Measurements from ENCODE around the gene NTHL1. TPM values are rescaled to one million over a fixed set of nuclear protein-coding genes. Genes with fewer than 3 reads are reported as not detected.

The NTHL1 gene
- total and polyA plus RNA-seq, 3 experiments from 2014 or later: 16.3 to 29.5 (median 28.7) TPM

DNA sequence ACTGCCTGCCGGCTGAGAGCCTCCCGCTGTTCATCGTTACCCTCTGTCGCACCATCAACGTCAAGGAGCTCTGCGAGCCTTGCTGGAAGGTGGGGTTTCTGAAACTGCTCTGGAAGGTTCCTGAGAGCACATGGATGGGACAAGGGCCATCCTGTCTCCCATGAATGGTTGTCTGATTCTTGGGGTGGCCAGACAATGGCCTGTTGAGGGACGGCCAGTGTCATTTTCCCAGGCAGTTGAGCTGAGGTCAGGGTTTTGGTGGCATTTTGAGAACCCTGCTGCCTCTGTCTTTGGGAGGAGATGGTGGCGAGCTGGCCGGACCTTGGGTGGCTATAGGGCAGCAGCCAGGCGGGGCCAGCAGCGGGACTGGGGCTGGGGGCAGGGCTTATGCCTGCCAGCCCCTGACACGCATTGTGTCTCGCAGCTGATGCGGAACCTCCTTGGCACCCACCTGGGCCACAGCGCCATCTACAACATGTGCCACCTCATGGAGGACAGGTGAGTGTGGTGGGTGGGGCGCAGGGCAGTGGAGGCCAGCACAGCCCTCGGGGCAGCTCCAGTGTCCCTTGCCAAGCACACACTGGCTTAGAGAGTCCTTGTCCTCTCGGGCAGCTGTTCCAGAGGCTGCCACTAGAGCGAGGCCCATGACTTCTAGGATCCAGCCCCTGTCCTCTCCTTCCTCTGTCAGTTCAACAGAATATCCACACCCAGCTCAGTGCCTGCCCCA is 9.2 kb upstream of the NTHL1 start:
- Histone ChIP-seq H3K27ac (ENCODE audit: low read depth, low read length) (no peak overlapping the region), H3K4me1 (ENCODE audit: insufficient read depth, low read length) (no peaks in the 10 kb centered on the region), H3K4me3 (ENCODE audit: low read length) (no peak overlapping the region), H3K27me3 (ENCODE audit: insufficient read depth, low read length, poor library complexity, severe bottlenecking) (no peaks in the 10 kb centered on the region), H3K36me3 (ENCODE audit: insufficient read depth, low read length) (peaks cover 4% of the 10 kb centered on the region), H3K9me3 (ENCODE audit: low read length) (no peaks in the 10 kb centered on the region)
- no peak for DNase-seq
- CTCF ChIA-PET: no interaction called here
- Mint-ChIP-seq H3K27me3 (no peaks in the 10 kb centered on the region), H3K36me3 (peaks cover 3 to 74% (median 3%) of the 10 kb centered on the region in 3 donors), H3K4me1 (peaks cover 0 to 7% (median 1%) of the 10 kb centered on the region in 3 donors), H3K27ac (no peak overlapping the region), H3K4me3 (no peak overlapping the region), H3K9me3 (no peaks in the 10 kb centered on the region)
- POLR2A ChIA-PET: no interaction called here

DNA sequence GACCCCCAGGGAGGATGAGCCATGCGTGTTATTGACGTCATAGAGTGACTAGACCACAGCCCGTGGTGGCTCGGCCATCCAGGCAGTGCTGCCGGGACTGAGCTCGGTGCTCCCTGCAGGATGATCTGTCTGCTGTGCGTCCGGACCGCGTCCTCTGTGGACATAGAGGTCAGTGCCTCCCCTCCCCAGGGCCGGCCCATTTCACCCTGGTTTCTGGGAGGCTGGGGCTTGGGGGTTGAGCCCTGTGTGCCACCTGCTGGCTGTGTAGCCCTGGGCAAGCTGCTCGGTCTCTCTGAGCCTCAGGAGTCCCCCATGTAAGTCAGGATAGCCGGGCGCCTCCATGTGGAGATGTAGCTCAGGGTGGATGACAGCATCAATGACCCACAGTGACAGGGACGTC is 8.4 kb upstream of the NTHL1 start:
- H3K27ac Mint-ChIP-seq: no peak overlapping the region
- DNase-seq: no peak
- Histone ChIP-seq H3K4me1 (ENCODE audit: insufficient read depth, low read length) (no peaks in the 10 kb centered on the region), H3K36me3 (ENCODE audit: insufficient read depth, low read length) (peaks cover 4% of the 10 kb centered on the region), H3K4me3 (ENCODE audit: low read length) (no peak overlapping the region), H3K9me3 (ENCODE audit: low read length) (no peaks in the 10 kb centered on the region), H3K27me3 (ENCODE audit: insufficient read depth, low read length, poor library complexity, severe bottlenecking) (no peaks in the 10 kb centered on the region), H3K27ac (ENCODE audit: low read depth, low read length) (no peak overlapping the region)
- CTCF ChIA-PET: no interaction called here
- H3K9me3 Mint-ChIP-seq: no peaks in the 10 kb centered on the region
- H3K27me3 Mint-ChIP-seq: no peaks in the 10 kb centered on the region
- POLR2A ChIA-PET: no interaction called here
- H3K4me3 Mint-ChIP-seq: no peak overlapping the region
- peaks cover 0 to 7% (median 1%) of the 10 kb centered on the region in 3 donors for H3K4me1 Mint-ChIP-seq
- H3K36me3 Mint-ChIP-seq: peaks cover 3 to 77% (median 4%) of the 10 kb centered on the region in 3 donors

DNA sequence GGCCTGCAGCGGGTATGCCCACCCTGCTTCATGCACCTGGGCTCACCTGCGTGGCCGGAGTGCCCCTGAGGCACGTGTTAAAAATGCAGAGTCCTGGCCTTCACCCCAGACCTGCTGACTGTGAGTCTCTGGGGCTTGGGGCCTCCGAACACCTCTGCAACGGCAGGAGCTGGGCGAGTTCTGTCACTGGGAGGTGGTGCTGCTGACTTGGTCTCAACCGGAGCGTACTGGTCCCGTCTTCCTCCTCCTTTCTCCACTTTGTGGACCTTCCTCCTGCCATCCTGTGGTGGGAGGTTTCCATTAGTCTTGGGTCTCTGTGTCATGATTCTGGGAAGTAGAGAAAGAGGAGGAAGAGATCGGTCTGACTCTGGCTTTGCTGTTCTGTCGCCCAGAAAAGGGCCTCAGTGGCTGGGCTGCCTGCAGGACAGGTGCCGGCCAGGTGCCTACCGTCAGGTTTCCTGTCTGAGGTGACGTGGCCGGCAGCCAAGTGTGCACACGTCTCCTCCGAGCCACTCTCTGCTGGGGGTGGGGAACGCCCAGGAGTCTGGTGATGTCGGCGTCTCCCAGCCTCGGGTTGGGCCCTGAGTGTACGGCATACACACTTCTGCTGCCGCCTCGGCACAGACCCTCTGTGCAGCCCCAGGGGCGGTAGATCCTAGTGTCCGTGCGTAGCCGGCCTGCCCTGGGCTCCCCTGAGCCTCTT is 7.1 kb upstream of the NTHL1 start:
- peaks cover 0 to 12% (median 1%) of the 10 kb centered on the region in 3 donors for H3K4me1 Mint-ChIP-seq
- H3K27ac Mint-ChIP-seq: no peak overlapping the region
- no peak overlapping the region for H3K27ac ChIP-seq (ENCODE audit: low read depth, low read length)
- peaks cover 4% of the 10 kb centered on the region for H3K36me3 ChIP-seq (ENCODE audit: insufficient read depth, low read length)
- H3K36me3 Mint-ChIP-seq: peaks cover 3 to 74% (median 4%) of the 10 kb centered on the region in 3 donors
- H3K4me3 Mint-ChIP-seq: no peak overlapping the region
- no peak overlapping the region for H3K4me3 ChIP-seq (ENCODE audit: low read length)
- ChIA-PET POLR2A (no interaction called here), CTCF (no interaction called here)
- no peak for DNase-seq
- H3K27me3 Mint-ChIP-seq: no peaks in the 10 kb centered on the region
- H3K4me1 ChIP-seq (ENCODE audit: insufficient read depth, low read length): no peaks in the 10 kb centered on the region
- no peaks in the 10 kb centered on the region for H3K27me3 ChIP-seq (ENCODE audit: insufficient read depth, low read length, poor library complexity, severe bottlenecking)
- H3K9me3 ChIP-seq (ENCODE audit: low read length): no peaks in the 10 kb centered on the region
- H3K9me3 Mint-ChIP-seq: no peaks in the 10 kb centered on the region

DNA sequence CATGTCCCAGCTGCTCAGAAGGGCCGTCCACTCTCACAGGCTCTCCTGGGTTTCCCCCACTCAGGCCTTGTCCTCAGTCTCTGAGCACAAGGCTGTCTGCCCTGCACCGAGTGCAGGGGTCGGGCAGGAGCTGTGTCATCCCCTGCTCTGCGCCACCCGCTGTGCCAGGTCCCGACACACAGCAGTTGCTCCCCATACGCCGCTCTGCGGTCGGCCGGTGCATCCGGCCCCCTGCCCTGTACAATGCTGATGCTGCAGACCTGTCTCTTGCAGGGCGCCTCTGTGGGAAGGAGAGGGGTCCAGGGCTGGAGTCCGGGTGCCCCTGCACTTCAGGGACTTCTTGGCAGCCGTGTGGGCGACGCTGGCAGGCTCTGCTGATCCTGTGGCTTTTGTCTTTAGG is 6.3 kb upstream of the NTHL1 start:
- no peak overlapping the region for H3K27ac Mint-ChIP-seq
- ChIA-PET CTCF (no interaction called here), POLR2A (no interaction called here)
- no peaks in the 10 kb centered on the region for H3K27me3 Mint-ChIP-seq
- no peaks in the 10 kb centered on the region for H3K27me3 ChIP-seq (ENCODE audit: insufficient read depth, low read length, poor library complexity, severe bottlenecking)
- peaks cover 4% of the 10 kb centered on the region for H3K36me3 ChIP-seq (ENCODE audit: insufficient read depth, low read length)
- peaks cover 2% of the 10 kb centered on the region for H3K4me1 ChIP-seq (ENCODE audit: insufficient read depth, low read length)
- peak overlapping the region in 1 of 7 donors; percentile 24 for H3K4me3 Mint-ChIP-seq
- H3K4me3 ChIP-seq (ENCODE audit: low read length): no peak overlapping the region
- no peaks in the 10 kb centered on the region for H3K9me3 ChIP-seq (ENCODE audit: low read length)
- H3K4me1 Mint-ChIP-seq: peaks cover under 1 to 15% (median 1%) of the 10 kb centered on the region in 3 donors
- H3K36me3 Mint-ChIP-seq: peaks cover 3 to 73% (median 4%) of the 10 kb centered on the region in 3 donors
- DNase-seq: no peak
- H3K27ac ChIP-seq (ENCODE audit: low read depth, low read length): no peak overlapping the region
- H3K9me3 Mint-ChIP-seq: no peaks in the 10 kb centered on the region

GRCh38 chr16:2053211-2053610 is 5.6 kb upstream of the NTHL1 start:
- Mint-ChIP-seq H3K27ac (no peak overlapping the region), H3K4me3 (peak overlapping the region in 1 of 7 donors; percentile 24), H3K4me1 (peaks cover 8 to 22% (median 8%) of the 10 kb centered on the region in 3 donors), H3K9me3 (no peaks in the 10 kb centered on the region), H3K27me3 (no peaks in the 10 kb centered on the region), H3K36me3 (peaks cover 3 to 67% (median 4%) of the 10 kb centered on the region in 3 donors)
- Histone ChIP-seq H3K4me1 (ENCODE audit: insufficient read depth, low read length) (peaks cover 9% of the 10 kb centered on the region), H3K36me3 (ENCODE audit: insufficient read depth, low read length) (peaks cover 4% of the 10 kb centered on the region), H3K27ac (ENCODE audit: low read depth, low read length) (no peak overlapping the region), H3K4me3 (ENCODE audit: low read length) (no peak overlapping the region), H3K9me3 (ENCODE audit: low read length) (no peaks in the 10 kb centered on the region), H3K27me3 (ENCODE audit: insufficient read depth, low read length, poor library complexity, severe bottlenecking) (no peaks in the 10 kb centered on the region)
- no peak for DNase-seq
- ChIA-PET POLR2A (no interaction called here), CTCF (no interaction called here)

DNA sequence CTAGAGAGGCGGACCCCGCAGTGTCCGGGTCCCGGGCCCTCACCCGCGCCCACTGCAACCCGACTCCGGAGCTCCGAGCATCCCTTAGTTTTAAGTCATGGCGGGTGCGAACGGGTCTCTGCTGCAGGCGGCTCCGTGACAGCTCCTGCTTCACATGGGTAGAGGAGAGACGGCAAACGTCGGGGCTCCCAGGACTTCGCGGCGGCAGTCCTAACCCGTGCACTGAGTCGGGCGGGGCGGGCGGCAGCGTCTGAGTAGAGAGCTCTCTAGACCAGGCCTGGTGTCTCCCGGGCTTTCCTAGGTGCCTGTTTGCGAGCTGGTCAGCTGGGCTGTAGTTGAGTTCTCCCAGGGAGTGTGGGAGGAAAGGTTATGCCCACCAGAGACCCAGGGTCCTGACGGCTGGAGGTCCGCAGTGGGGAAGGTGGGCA is 496 bp upstream of the NTHL1 start:
- Mint-ChIP-seq H3K4me3 (peak overlapping the region; percentile 87 to 94 (median 91)), H3K27me3 (no peaks in the 10 kb centered on the region), H3K36me3 (peaks cover 0 to 34% (median 1%) of the 10 kb centered on the region in 3 donors), H3K27ac (peak overlapping the region; percentile 29 to 88 (median 66)), H3K9me3 (no peaks in the 10 kb centered on the region), H3K4me1 (peaks cover 14 to 32% (median 16%) of the 10 kb centered on the region in 3 donors)
- Histone ChIP-seq H3K27ac (ENCODE audit: low read depth, low read length) (peak overlapping the region; percentile 57), H3K36me3 (ENCODE audit: insufficient read depth, low read length) (peaks cover 4% of the 10 kb centered on the region), H3K9me3 (ENCODE audit: low read length) (no peaks in the 10 kb centered on the region), H3K4me1 (ENCODE audit: insufficient read depth, low read length) (peaks cover 14% of the 10 kb centered on the region), H3K27me3 (ENCODE audit: insufficient read depth, low read length, poor library complexity, severe bottlenecking) (no peaks in the 10 kb centered on the region), H3K4me3 (ENCODE audit: low read length) (peak overlapping the region; percentile 67)
- POLR2A ChIA-PET: interaction anchor here (0.5 to 2.1 kb wide), 6 partner anchors 12 to 575 kb away, joined by 3 to 14 read pairs (median 6); partner anchors contain the start of genes HAGH and TRAF7
- DNase-seq: no peak
- CTCF ChIA-PET: interaction anchor here (1.0 to 2.5 kb wide), 5 partner anchors 11 to 107 kb away, joined by 3 to 17 read pairs (median 5); partner anchors contain the start of gene TRAF7

DNA sequence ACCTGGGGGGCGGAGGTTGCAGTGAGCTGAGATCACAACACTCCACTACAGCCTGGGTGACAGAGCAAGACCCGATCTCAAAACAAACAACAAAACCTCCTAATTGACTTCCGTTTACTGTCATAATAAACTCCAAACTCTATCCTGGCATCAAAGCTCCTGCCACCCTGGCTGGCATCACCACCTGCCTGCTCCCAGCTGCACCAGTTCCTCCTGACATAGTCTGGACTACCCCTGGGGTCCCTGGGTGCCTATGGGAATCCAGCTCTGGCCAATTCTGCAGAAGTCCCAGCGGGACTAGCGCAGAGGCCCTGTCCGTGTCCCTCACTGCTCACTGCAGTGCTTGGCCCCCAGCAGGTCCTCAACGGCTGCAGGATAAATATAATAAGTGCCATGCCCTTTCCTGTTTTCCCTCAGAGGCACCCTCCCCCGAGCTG is 723 bp downstream of the NTHL1 start:
- no peak for DNase-seq
- H3K27me3 ChIP-seq (ENCODE audit: insufficient read depth, low read length, poor library complexity, severe bottlenecking): no peaks in the 10 kb centered on the region
- peaks cover 14% of the 10 kb centered on the region for H3K4me1 ChIP-seq (ENCODE audit: insufficient read depth, low read length)
- no peaks in the 10 kb centered on the region for H3K9me3 ChIP-seq (ENCODE audit: low read length)
- H3K36me3 Mint-ChIP-seq: peaks cover 0 to 25% (median 1%) of the 10 kb centered on the region in 3 donors
- H3K4me3 ChIP-seq (ENCODE audit: low read length): peak overlapping the region; percentile 67
- no peaks in the 10 kb centered on the region for H3K27me3 Mint-ChIP-seq
- peak overlapping the region; percentile 85 to 94 (median 91) for H3K4me3 Mint-ChIP-seq
- peak overlapping the region in 7 of 8 donors; percentile 32 to 92 (median 70) for H3K27ac Mint-ChIP-seq
- peaks cover 14 to 27% (median 16%) of the 10 kb centered on the region in 3 donors for H3K4me1 Mint-ChIP-seq
- ChIA-PET POLR2A (interaction anchor here (0.7 to 2.1 kb wide), 2 partner anchors 11 to 30 kb away, joined by 3 to 6 read pairs; no protein-coding TSS in a partner anchor), CTCF (interaction anchor here (1.0 to 2.5 kb wide), 6 partner anchors 22 to 108 kb away, joined by 3 to 17 read pairs (median 4); partner anchors contain the start of gene TRAF7)
- no peaks in the 10 kb centered on the region for H3K36me3 ChIP-seq (ENCODE audit: insufficient read depth, low read length)
- no peaks in the 10 kb centered on the region for H3K9me3 Mint-ChIP-seq
- peak overlapping the region; percentile 43 for H3K27ac ChIP-seq (ENCODE audit: low read depth, low read length)
